Measurements from ENCODE around the gene LIN7A. TPM values are rescaled to one million over a fixed set of nuclear protein-coding genes. Genes with fewer than 3 reads are reported as not detected.

The LIN7A gene
- total RNA-seq, 2 experiments from 2014 or later = not detected

DNA sequence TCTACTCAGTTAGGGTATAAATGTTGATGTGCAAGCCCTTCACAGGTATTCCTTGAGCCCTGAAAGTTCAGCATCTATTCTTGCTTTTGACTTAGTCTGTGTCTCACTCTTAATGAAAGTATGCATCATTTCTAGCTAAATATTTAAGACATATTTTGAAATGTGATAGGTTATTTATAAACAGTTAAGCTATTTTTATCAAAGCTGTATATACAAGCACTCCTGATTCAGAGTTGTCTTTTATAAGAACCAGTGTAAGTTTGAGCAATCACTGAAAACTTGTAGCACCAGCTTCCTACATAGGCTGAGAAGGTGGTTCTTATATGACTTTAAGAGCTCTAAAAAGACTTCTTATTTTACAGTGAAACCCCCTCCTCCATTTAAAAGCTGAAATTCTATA, 122.4 kb downstream of the LIN7A start:
- Mint-ChIP-seq H3K27me3 (ENCODE audit: low read depth) (no peaks in the 10 kb centered on the region), H3K4me3 (no peak overlapping the region), H3K9me3 (ENCODE audit: insufficient read depth) (no peaks in the 10 kb centered on the region), H3K4me1 (ENCODE audit: low read depth) (no peaks in the 10 kb centered on the region), H3K27ac (no peak overlapping the region), H3K36me3 (ENCODE audit: low read depth) (no peaks in the 10 kb centered on the region)
- ATAC-seq (no peak), DNase-seq (no peak)
- POLR2A ChIA-PET = no interaction called here
- CTCF ChIA-PET = no interaction called here

DNA sequence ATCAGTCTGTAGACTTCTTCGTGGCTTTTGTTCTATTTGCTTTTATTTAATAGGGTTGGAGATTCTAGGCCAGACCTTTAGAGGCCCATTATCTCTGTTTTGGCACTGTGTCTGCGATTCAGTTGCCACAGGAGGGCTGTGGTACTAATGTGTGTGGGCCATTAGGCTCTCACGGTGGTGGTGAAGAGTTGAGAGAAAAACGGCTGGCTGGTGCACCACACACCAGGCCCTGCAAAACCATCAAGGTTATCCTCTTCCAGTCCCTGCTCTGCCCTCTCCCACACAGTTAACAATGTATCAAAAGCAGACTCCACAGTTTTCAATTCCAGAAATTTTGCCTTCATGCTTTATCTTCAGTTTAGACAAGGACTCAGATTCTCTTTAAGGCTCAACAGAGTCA, 123.3 kb downstream of the LIN7A start:
- ChIA-PET POLR2A (no interaction called here), CTCF (no interaction called here)
- Mint-ChIP-seq H3K36me3 (ENCODE audit: low read depth) (no peaks in the 10 kb centered on the region), H3K4me3 (no peak overlapping the region), H3K4me1 (ENCODE audit: low read depth) (no peaks in the 10 kb centered on the region), H3K9me3 (ENCODE audit: insufficient read depth) (no peaks in the 10 kb centered on the region), H3K27me3 (ENCODE audit: low read depth) (no peaks in the 10 kb centered on the region), H3K27ac (no peak overlapping the region)
- DNase-seq (no peak), ATAC-seq (no peak)

DNA sequence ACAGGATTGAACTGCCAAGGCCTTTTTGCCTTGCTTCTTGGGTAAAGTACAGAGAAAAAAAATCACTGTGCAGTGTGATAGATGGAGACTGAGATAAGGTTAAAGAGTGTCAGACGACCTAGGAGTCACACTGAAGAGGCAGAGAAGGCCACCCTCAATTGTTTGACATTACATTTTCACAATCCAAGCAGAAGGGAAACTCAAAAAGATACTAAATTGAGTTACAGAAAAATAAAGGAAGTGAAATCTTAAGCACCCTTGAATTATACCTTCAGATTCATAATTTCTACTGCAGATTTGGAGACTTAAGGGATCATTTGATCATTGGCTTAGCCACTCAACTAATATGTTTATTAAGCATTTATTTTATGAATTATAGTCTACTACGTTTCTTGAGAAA, 123.9 kb downstream of the LIN7A start:
- no peaks in the 10 kb centered on the region for H3K4me1 Mint-ChIP-seq (ENCODE audit: low read depth)
- no peaks in the 10 kb centered on the region for H3K36me3 Mint-ChIP-seq (ENCODE audit: low read depth)
- ATAC-seq (no peak), DNase-seq (no peak)
- H3K4me3 Mint-ChIP-seq = no peak overlapping the region
- POLR2A ChIA-PET = no interaction called here
- no peaks in the 10 kb centered on the region for H3K9me3 Mint-ChIP-seq (ENCODE audit: insufficient read depth)
- no peaks in the 10 kb centered on the region for H3K27me3 Mint-ChIP-seq (ENCODE audit: low read depth)
- no peak overlapping the region for H3K27ac Mint-ChIP-seq
- CTCF ChIA-PET = no interaction called here

DNA sequence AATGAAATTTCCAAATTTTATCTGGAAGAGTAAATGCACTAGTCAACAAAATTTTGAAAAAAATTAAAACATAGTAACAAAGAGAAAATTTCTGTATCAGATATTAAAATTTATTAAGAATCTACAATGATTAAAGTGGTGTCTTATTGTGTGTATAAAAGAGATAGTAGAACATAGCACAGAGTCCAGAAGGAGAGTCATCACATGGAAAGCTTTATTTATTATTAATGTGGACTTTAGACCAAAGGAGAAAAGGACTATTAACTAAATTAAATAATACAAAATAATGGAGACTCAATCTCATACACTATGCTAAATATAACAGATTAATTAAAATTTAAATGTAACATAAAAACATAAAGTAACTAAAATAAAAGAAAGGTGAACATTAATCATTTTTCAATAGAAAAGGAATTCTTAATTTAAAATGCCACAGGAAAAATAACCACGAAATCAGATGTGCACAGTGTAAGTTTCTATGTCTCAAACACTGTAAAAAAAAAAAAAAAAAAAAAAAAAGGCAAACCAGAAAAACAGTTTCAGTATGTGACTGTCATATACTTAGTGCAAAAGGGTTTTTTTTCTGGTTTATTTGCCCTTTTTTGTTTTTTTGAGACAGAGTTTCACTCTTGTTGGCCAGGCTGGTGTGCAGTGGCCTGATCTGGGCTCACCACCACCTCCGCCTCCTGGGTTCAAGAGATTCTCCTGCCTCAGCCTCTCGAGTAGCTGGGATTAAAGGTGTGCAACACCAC, 125.6 kb downstream of the LIN7A start:
- Mint-ChIP-seq H3K4me1 (ENCODE audit: low read depth) (no peaks in the 10 kb centered on the region), H3K27me3 (ENCODE audit: low read depth) (no peaks in the 10 kb centered on the region), H3K9me3 (ENCODE audit: insufficient read depth) (no peaks in the 10 kb centered on the region), H3K4me3 (no peak overlapping the region), H3K36me3 (ENCODE audit: low read depth) (no peaks in the 10 kb centered on the region), H3K27ac (no peak overlapping the region)
- CTCF ChIA-PET = no interaction called here
- DNase-seq = no peak
- no peak for ATAC-seq
- POLR2A ChIA-PET = no interaction called here

DNA sequence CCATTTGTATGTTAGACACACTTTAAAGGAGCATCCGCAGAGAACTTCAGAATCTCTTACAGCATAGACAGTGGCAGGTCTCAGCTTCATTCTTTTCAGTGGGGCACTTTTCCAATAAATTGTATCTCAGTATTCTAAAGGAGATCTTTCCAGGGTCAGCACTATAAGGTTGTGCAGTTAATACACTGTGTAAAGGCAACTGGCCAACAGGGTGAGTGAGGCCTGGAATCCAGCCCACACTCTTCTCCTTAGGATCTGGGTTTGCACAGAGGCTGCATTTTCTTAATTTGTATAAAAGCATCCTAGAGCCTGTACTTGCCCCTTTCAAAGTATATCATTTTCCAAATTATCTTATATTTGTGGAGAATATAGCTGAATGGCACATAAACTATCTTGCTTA, 126.9 kb downstream of the LIN7A start:
- CTCF ChIA-PET = no interaction called here
- no peak for DNase-seq
- no peaks in the 10 kb centered on the region for H3K36me3 Mint-ChIP-seq (ENCODE audit: low read depth)
- no peak overlapping the region for H3K27ac Mint-ChIP-seq
- no peaks in the 10 kb centered on the region for H3K9me3 Mint-ChIP-seq (ENCODE audit: insufficient read depth)
- H3K4me3 Mint-ChIP-seq = no peak overlapping the region
- POLR2A ChIA-PET = no interaction called here
- no peak for ATAC-seq
- no peaks in the 10 kb centered on the region for H3K4me1 Mint-ChIP-seq (ENCODE audit: low read depth)
- H3K27me3 Mint-ChIP-seq (ENCODE audit: low read depth) = no peaks in the 10 kb centered on the region

DNA sequence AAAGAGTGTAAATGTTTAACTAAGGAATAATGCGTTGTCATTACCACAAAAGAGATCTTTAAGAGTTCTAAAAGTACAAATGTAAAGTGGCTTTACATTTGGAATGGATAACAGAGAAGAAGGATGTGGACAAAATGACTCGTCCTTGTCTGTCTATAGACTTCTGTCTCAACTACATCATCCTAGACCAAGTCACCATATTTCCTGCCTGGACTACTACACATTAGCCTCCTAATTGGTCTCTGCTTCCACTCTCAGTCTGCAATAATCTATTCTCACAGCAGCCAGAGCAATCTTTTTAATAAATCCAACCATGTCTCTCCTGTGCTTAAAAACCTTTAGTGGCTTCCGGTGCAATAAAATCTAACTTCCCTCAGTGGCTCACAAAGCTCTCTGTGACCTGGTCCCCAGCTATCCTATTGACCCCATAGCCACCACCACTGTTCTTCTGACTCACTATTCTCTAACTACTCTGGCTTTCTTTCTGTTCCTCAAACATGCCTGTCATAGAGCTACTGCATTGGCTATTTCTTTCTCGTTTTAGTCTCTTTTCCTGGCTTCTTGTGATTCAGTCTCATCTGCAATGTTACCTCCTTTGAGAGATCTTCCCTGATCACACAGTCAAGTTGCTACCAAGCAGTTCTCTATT, 130.0 kb downstream of the LIN7A start:
- H3K36me3 Mint-ChIP-seq (ENCODE audit: low read depth) = no peaks in the 10 kb centered on the region
- H3K4me3 Mint-ChIP-seq = no peak overlapping the region
- no peaks in the 10 kb centered on the region for H3K9me3 Mint-ChIP-seq (ENCODE audit: insufficient read depth)
- no peak overlapping the region for H3K27ac Mint-ChIP-seq
- POLR2A ChIA-PET = no interaction called here
- no peaks in the 10 kb centered on the region for H3K27me3 Mint-ChIP-seq (ENCODE audit: low read depth)
- no peaks in the 10 kb centered on the region for H3K4me1 Mint-ChIP-seq (ENCODE audit: low read depth)
- DNase-seq (no peak), ATAC-seq (no peak)
- CTCF ChIA-PET = no interaction called here

DNA sequence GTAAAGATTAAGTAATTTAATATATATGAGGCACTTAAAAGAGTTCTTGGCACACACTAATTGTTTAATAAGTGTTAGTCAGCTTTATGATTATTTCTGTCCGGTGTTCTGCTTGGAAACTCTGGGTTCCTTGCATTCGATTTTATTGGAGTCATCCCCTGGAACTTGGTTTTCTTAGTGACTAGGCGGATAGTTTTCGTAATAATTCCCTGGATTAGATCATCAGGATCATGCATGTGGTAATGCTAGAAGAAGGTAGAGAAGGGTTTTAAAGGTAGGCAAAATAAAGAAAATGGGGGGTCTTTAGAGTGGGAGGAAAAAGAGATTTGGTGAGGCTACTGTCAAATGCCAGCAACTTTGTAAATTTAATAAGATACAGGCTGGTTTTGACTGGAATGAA, 132.6 kb downstream of the LIN7A start:
- no peaks in the 10 kb centered on the region for H3K9me3 Mint-ChIP-seq (ENCODE audit: insufficient read depth)
- no peaks in the 10 kb centered on the region for H3K27me3 Mint-ChIP-seq (ENCODE audit: low read depth)
- CTCF ChIA-PET = no interaction called here
- POLR2A ChIA-PET = no interaction called here
- no peak overlapping the region for H3K27ac Mint-ChIP-seq
- DNase-seq (no peak), ATAC-seq (no peak)
- no peaks in the 10 kb centered on the region for H3K4me1 Mint-ChIP-seq (ENCODE audit: low read depth)
- no peaks in the 10 kb centered on the region for H3K36me3 Mint-ChIP-seq (ENCODE audit: low read depth)
- no peak overlapping the region for H3K4me3 Mint-ChIP-seq

DNA sequence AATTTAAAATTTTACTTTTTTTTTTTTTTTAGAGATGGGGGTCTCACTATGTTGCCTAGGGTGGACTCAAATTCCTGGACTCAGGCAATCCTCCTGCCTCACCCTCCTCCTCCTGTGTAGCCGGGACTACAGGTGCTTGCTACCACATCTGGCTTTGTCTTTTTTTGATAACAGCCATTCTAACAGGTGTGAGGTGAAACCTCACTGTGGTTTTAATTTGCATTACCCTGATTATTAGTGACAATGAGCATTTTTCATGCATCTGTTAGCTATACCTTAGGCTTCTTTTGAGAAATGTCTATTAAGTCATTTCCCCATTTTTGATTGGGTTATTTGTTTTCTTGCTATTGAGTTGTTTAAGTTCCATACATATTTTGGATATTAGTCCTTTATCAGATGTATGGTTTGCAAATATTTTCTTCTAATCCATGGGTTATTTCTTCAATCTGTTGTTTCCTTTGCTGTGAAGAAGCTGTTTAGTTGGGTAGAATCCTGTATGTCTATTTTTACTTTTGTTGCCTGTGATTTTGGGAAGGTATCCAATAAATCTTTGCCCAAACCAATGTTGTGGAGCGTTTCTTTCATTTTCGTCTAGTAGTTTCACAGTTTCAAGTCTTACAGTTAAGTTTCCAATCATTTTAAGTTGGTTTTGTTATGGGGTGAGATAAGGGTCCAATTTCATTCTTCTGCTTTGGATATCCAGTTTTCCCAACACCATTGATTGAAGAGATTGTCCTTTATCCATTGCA, 134.9 kb downstream of the LIN7A start:
- ATAC-seq (no peak), DNase-seq (no peak)
- CTCF ChIA-PET = no interaction called here
- H3K9me3 Mint-ChIP-seq (ENCODE audit: insufficient read depth) = no peaks in the 10 kb centered on the region
- H3K4me3 Mint-ChIP-seq = no peak overlapping the region
- no peaks in the 10 kb centered on the region for H3K27me3 Mint-ChIP-seq (ENCODE audit: low read depth)
- H3K36me3 Mint-ChIP-seq (ENCODE audit: low read depth) = no peaks in the 10 kb centered on the region
- no peaks in the 10 kb centered on the region for H3K4me1 Mint-ChIP-seq (ENCODE audit: low read depth)
- POLR2A ChIA-PET = no interaction called here
- no peak overlapping the region for H3K27ac Mint-ChIP-seq

DNA sequence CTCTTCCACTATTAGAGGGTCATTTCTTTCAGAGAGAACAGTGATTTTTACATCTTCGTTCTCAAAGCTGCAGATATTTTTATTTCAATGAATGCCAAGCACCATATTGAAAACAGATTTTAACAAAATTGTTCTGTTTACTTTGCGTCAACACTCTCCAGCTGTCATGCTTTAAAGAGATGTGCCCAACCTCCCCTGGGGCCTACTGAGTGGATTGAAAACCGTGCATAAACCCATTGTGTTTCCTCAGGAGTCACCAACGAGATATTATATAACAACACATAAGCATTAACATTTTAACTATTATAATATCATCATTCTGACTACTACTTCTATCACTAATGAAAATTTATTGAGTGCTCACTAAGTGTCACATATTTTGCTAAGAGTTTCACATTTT, 139.5 kb downstream of the LIN7A start:
- no peaks in the 10 kb centered on the region for H3K27me3 Mint-ChIP-seq (ENCODE audit: low read depth)
- DNase-seq (no peak), ATAC-seq (no peak)
- no peaks in the 10 kb centered on the region for H3K9me3 Mint-ChIP-seq (ENCODE audit: insufficient read depth)
- ChIA-PET CTCF (no interaction called here), POLR2A (no interaction called here)
- H3K4me1 Mint-ChIP-seq (ENCODE audit: low read depth) = no peaks in the 10 kb centered on the region
- no peak overlapping the region for H3K4me3 Mint-ChIP-seq
- no peaks in the 10 kb centered on the region for H3K36me3 Mint-ChIP-seq (ENCODE audit: low read depth)
- H3K27ac Mint-ChIP-seq = no peak overlapping the region

DNA sequence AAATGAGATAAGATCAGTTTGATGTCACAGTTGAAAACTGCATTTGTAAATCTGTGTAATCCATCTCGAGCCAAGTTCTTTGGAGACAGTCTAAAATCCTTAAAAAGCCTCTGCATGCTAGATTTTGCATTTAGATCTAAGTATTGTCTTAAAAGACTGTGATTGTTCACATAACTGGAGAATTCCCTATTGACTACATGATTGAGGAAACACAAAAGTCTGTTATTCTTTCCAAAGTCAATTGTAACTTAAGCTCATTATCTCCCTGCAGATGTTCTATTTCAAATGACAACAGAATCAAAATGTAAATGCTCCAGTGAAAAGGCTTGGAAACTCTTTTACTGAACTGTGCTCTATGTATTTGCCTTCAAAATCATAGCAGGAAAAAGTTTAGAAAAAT, 143.2 kb downstream of the LIN7A start:
- H3K4me1 Mint-ChIP-seq (ENCODE audit: low read depth) = no peaks in the 10 kb centered on the region
- ChIA-PET POLR2A (no interaction called here), CTCF (no interaction called here)
- H3K9me3 Mint-ChIP-seq (ENCODE audit: insufficient read depth) = no peaks in the 10 kb centered on the region
- no peak overlapping the region for H3K27ac Mint-ChIP-seq
- ATAC-seq (no peak), DNase-seq (no peak)
- H3K4me3 Mint-ChIP-seq = no peak overlapping the region
- no peaks in the 10 kb centered on the region for H3K27me3 Mint-ChIP-seq (ENCODE audit: low read depth)
- no peaks in the 10 kb centered on the region for H3K36me3 Mint-ChIP-seq (ENCODE audit: low read depth)

DNA sequence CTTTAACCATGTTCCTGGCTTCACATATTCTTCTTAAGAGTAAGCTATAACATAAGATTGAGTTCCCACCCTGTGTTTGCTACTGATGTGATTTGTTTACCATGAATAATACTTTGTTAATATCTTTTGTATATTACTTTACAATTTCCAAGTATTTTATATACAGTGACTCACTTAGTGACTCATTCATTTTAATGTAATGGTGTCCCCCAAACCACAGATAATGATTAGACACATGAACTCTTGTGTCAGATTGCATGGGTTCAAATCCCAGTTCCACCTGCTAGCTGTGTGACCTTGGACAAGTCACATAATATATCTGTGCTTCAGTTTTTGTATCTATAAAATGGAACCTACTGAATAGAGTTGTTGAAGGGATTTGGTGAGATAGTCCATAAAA, 144.9 kb downstream of the LIN7A start:
- ATAC-seq = no peak
- Mint-ChIP-seq H3K36me3 (ENCODE audit: low read depth) (no peaks in the 10 kb centered on the region), H3K27ac (no peak overlapping the region), H3K4me1 (ENCODE audit: low read depth) (no peaks in the 10 kb centered on the region), H3K4me3 (no peak overlapping the region), H3K27me3 (ENCODE audit: low read depth) (no peaks in the 10 kb centered on the region), H3K9me3 (ENCODE audit: insufficient read depth) (no peaks in the 10 kb centered on the region)
- DNase-seq = no peak
- ChIA-PET POLR2A (no interaction called here), CTCF (no interaction called here)

DNA sequence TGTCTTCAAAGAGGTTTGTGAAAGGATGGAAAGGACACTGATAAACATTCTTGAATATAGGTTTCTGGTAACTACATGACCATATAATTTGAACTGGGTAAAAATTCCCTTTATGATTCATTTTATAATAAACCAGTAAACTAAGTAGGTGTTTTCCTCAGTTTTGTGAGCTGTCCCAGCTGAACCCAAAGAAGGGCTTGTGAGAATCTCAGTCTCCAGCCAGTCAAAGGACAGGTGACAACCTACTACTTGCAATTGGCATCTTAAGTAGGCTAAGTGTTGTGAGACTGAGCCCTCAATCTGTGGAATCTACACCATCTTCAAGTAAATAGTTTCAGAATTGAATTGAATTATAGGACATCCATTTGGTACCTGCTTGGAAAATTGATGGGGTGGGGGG, 145.9 kb downstream of the LIN7A start:
- DNase-seq = no peak
- H3K4me3 Mint-ChIP-seq = no peak overlapping the region
- no peaks in the 10 kb centered on the region for H3K36me3 Mint-ChIP-seq (ENCODE audit: low read depth)
- no peak overlapping the region for H3K27ac Mint-ChIP-seq
- no peak for ATAC-seq
- ChIA-PET POLR2A (interaction anchor here (0.5 kb wide), 1 partner anchor 1944 kb away, joined by 3 read pairs; no protein-coding TSS in a partner anchor), CTCF (no interaction called here)
- H3K27me3 Mint-ChIP-seq (ENCODE audit: low read depth) = no peaks in the 10 kb centered on the region
- H3K4me1 Mint-ChIP-seq (ENCODE audit: low read depth) = no peaks in the 10 kb centered on the region
- H3K9me3 Mint-ChIP-seq (ENCODE audit: insufficient read depth) = no peaks in the 10 kb centered on the region

Measured in activated CD8-positive, alpha-beta T cell treated with anti-CD3 and anti-CD28 coated beads, Interleukin-2, amount 10 ng/mL, durations not matched to agents 7 days and 5 days (primary cell).